ENCODE measurements around the gene C19orf12. TPM values are rescaled to one million over a fixed set of nuclear protein-coding genes. Genes with fewer than 3 reads are reported as not detected.

C19orf12 gene
- total RNA-seq, 1 donor = 48.5 TPM

DNA sequence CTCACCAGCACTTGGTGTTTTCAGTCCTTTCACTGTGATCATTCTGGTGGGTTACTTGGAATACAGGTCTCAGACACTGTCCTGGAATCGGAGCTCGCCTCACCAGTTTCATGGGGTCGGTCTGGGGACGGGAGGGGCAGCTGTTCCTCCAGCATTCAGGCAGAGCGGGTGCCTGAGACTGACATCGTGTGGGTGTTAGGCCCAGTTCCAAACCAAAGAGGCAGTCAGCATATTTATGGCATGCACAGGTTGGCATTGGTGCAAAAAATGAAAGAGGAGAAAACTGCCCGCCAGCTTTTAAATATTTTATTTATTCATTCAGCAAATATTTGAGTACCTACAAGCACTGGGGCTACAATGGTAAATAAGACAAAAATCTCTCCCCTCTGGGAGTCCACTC, 29.7 kb downstream of the C19orf12 start:
- DNase-seq (ENCODE audit: insufficient read length, low spot score, missing footprints) = peak; percentile 81
- no peak overlapping the region for H2AFZ ChIP-seq (ENCODE audit: low read length)
- H3K79me2 ChIP-seq (ENCODE audit: insufficient read depth, low read length) = no peaks in the 10 kb centered on the region
- no peaks in the 10 kb centered on the region for H4K20me1 ChIP-seq (ENCODE audit: insufficient read depth, low read length)
- H3K9me3 ChIP-seq (ENCODE audit: low read depth, low read length) = no peaks in the 10 kb centered on the region
- no peaks in the 10 kb centered on the region for H3K27me3 ChIP-seq (ENCODE audit: insufficient read depth, low read length)
- peak overlapping the region; percentile 31 for H3K4me2 ChIP-seq (ENCODE audit: insufficient read depth, low read length)
- peak overlapping the region; percentile 4 for H3K27ac ChIP-seq (ENCODE audit: low read depth, low read length)
- H3K4me3 ChIP-seq (ENCODE audit: insufficient read depth, low read length) = no peak overlapping the region
- peaks cover 53% of the 10 kb centered on the region for H3K4me1 ChIP-seq (ENCODE audit: insufficient read depth, low read length)
- TF ChIP-seq CTCF (IDR thresholded peaks at IDR 0.05; ENCODE audit: extremely low read depth, low read depth, low read length) = no peak
- H3K36me3 ChIP-seq (ENCODE audit: insufficient read depth, low read length) = no peaks in the 10 kb centered on the region

DNA sequence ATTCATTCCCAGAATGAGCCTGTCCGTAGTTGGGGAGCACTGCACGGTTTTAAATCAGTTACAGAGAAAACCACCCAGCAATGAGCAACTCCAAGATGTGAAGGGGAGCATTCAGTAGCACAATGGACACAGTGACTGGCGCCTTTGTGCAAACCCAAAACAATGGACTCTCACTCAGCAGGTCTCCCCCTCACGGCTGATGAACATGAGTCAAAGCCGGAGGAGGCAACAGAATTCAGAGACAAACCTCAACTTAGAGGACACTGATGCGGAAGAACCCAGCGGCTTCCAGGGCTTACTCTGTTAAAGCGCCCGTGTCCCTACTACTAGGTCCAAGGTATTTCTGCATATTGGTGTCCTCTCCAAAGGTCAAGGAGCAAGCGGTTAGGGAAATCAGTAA, 32.1 kb downstream of the C19orf12 start:
- H3K4me2 ChIP-seq (ENCODE audit: insufficient read depth, low read length) = peak overlapping the region; percentile 25
- H3K4me3 ChIP-seq (ENCODE audit: insufficient read depth, low read length) = no peak overlapping the region
- DNase-seq (ENCODE audit: insufficient read length, low spot score, missing footprints) = peak; percentile 54
- no peak for TF ChIP-seq CTCF (IDR thresholded peaks at IDR 0.05; ENCODE audit: extremely low read depth, low read depth, low read length)
- H2AFZ ChIP-seq (ENCODE audit: low read length) = no peak overlapping the region
- no peaks in the 10 kb centered on the region for H3K9me3 ChIP-seq (ENCODE audit: low read depth, low read length)
- no peaks in the 10 kb centered on the region for H3K79me2 ChIP-seq (ENCODE audit: insufficient read depth, low read length)
- no peaks in the 10 kb centered on the region for H3K36me3 ChIP-seq (ENCODE audit: insufficient read depth, low read length)
- H3K27me3 ChIP-seq (ENCODE audit: insufficient read depth, low read length) = no peaks in the 10 kb centered on the region
- H3K27ac ChIP-seq (ENCODE audit: low read depth, low read length) = no peak overlapping the region
- H4K20me1 ChIP-seq (ENCODE audit: insufficient read depth, low read length) = no peaks in the 10 kb centered on the region
- peaks cover 47% of the 10 kb centered on the region for H3K4me1 ChIP-seq (ENCODE audit: insufficient read depth, low read length)

- no peak for TF ChIP-seq CTCF (IDR thresholded peaks at IDR 0.05; ENCODE audit: extremely low read depth, low read depth, low read length)
- Histone ChIP-seq H3K79me2 (ENCODE audit: insufficient read depth, low read length) (no peaks in the 10 kb centered on the region), H3K27ac (ENCODE audit: low read depth, low read length) (no peak overlapping the region), H3K27me3 (ENCODE audit: insufficient read depth, low read length) (no peaks in the 10 kb centered on the region), H3K9me3 (ENCODE audit: low read depth, low read length) (no peaks in the 10 kb centered on the region), H2AFZ (ENCODE audit: low read length) (peak overlapping the region; percentile 6), H3K4me1 (ENCODE audit: insufficient read depth, low read length) (peaks cover 43% of the 10 kb centered on the region), H3K4me2 (ENCODE audit: insufficient read depth, low read length) (no peak overlapping the region), H4K20me1 (ENCODE audit: insufficient read depth, low read length) (peaks cover under 1% of the 10 kb centered on the region), H3K4me3 (ENCODE audit: insufficient read depth, low read length) (no peak overlapping the region), H3K36me3 (ENCODE audit: insufficient read depth, low read length) (no peaks in the 10 kb centered on the region)
- DNase-seq (ENCODE audit: insufficient read length, low spot score, missing footprints) = peak; percentile 41
Measured at GRCh38 chr19:29682236-29682895, 32.7 kb downstream of the C19orf12 start.

- H4K20me1 ChIP-seq (ENCODE audit: insufficient read depth, low read length) = peaks cover 8% of the 10 kb centered on the region
- DNase-seq (ENCODE audit: insufficient read length, low spot score, missing footprints) = peak; percentile 91
- no peak for TF ChIP-seq CTCF (IDR thresholded peaks at IDR 0.05; ENCODE audit: extremely low read depth, low read depth, low read length)
- no peak overlapping the region for H3K4me3 ChIP-seq (ENCODE audit: insufficient read depth, low read length)
- H3K4me2 ChIP-seq (ENCODE audit: insufficient read depth, low read length) = no peak overlapping the region
- H3K36me3 ChIP-seq (ENCODE audit: insufficient read depth, low read length) = no peaks in the 10 kb centered on the region
- no peaks in the 10 kb centered on the region for H3K9me3 ChIP-seq (ENCODE audit: low read depth, low read length)
- H3K4me1 ChIP-seq (ENCODE audit: insufficient read depth, low read length) = peaks cover 36% of the 10 kb centered on the region
- H3K27me3 ChIP-seq (ENCODE audit: insufficient read depth, low read length) = no peaks in the 10 kb centered on the region
- no peak overlapping the region for H3K27ac ChIP-seq (ENCODE audit: low read depth, low read length)
- no peaks in the 10 kb centered on the region for H3K79me2 ChIP-seq (ENCODE audit: insufficient read depth, low read length)
- peak overlapping the region; percentile 6 for H2AFZ ChIP-seq (ENCODE audit: low read length)
Measured at GRCh38 chr19:29681422-29682235, 33.4 kb downstream of the C19orf12 start.
